Astrocyte of the hippocampus (primary cell): ENCODE data around the gene RFNG.

Experiments
- DNase-seq: peaks from one replicate; pipeline ENCODE4 v3.0.0; 2011; ENCODE audit warnings: low read depth, low spot score

RFNG gene

GRCh38 chr17:82000803-82001570 is 50.6 kb downstream of the RFNG start:
- no peak for DNase-seq

DNA sequence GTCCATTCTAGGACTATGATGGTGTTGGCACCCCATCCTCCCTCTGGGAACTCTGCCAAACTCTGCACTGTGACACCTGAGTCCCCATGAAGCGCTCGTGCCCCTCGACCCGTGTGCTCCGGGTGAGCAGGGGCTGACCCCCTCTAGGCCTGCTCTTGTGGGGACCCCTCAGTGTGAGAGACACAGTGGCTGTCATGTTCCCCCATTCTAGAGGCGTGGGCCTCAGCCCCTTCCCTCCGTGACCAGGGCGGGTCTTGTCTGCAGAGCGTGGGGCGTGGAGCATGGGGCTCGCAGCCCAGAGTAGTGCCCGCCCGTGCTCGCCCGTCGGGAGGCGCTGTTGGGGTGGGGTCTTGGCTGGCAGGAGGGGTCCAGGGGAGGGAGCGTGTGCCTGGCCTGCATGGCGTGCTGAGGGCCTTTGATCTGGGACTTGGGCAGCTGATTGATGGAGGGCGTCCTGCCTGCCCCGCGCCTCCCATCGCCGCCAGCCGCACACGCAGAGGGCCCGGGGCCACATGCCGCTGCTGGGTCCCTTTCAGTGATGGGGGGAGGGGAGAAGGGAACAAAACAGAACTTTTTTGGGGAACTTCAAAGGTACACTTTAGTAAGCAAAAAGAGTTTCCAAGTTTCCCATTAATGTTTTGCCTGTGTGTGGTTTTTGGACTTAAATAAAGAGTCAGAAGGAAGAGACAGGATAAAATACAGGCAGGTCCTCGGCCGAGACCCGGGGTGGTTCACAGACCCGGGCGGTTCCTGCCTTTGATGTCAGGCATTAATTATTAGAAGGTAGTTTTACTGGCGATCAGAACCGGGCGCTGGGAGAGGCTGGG is 51.4 kb downstream of the RFNG start:
- DNase-seq = no peak

GRCh38 chr17:81999587-81999975 is 52.0 kb downstream of the RFNG start:
- no peak for DNase-seq

DNA sequence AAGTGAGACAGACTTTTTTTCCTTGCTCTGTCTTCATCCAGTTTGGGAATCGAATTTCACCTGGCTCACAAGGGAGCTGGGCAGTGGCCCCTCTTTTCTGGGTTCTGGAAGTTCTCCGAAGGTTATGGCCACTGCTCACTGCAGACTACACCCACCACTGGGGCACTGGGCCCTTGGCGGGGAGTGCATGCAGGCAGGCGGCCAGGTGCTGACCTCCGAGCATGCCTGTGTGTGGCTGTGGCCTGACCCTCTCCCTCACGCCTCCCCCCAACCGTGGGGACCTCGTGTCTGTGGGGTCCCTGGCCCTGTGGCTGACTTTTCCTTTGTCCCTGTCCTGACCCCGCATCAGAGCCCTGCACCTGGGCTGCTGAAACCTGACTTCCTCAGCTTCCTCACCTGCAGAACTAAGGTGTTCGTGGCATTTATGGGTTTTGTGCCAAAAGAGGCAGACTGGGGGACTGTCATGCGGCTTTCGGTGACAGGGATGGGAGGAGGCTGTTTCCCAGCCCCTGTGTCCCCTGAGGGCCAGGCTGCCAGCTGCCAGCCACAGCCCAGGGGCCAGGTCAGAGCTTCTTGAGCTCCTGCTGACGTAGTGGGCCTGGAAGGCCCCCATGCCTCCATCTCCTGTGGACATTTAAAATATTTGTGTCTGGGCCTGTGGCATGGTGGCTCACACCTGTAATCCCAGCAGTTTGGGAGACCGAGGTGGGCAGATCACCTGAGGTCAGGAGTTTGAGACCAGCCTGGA is 52.7 kb downstream of the RFNG start:
- no peak for DNase-seq

GRCh38 chr17:81998212-81998611 is 53.4 kb downstream of the RFNG start:
- no peak for DNase-seq
